Sigmoid colon (tissue), 4 donors: ENCODE results near the gene DCBLD2.

ENCODE experiments used
- CTCF ChIP-seq, 4 experiments: fragments of 450-650 bp in 3 of 4; fragments of 200-600 bp in 1 of 4; IDR thresholded peaks; one replicate each; pipeline ENCODE4 v1.5.1; 2016 to 2019; ENCODE audit warnings: antibody characterized with exemption in 4 of 4, mild to moderate bottlenecking in 3 of 4, moderate library complexity in 2 of 4
- EP300 ChIP-seq, 4 donors: sonication (generic); formaldehyde crosslinking; IDR thresholded peaks; one replicate each; pipeline ENCODE4 v1.6.1; 2017; ENCODE audit warnings: antibody characterized with exemption in 4 of 4

GRCh38 chr3:98930413-98930812 lies 28.9 kb upstream of the DCBLD2 start:
- TF ChIP-seq CTCF (IDR thresholded peaks at IDR 0.05) (no peak), EP300 (IDR thresholded peaks at IDR 0.05) (no peak)
